ENCODE results near the gene RARRES1.

- TF ChIP-seq CTCF (IDR thresholded peaks at IDR 0.05) (no peak), POLR2A (IDR thresholded peaks at IDR 0.05) (no peak)
Observed at GRCh38 chr3:158780766-158781165, 48.5 kb upstream of the RARRES1 start.

Measured in prostate gland (tissue), 2 donors.